Activated CD8-positive, alpha-beta T cell treated with anti-CD3 and anti-CD28 coated beads for 36 hours (primary cell): ENCODE data around the gene GMPPB. TPM values are rescaled to one million over a fixed set of nuclear protein-coding genes. Genes with fewer than 3 reads are reported as not detected.

Experiments
- ATAC-seq: fragments of 200-7000 bp; cut with Tn5 transposase; one replicate; pipeline ENCODE4 v1.10.0; 2021; ENCODE audit warnings: mild to moderate bottlenecking, moderate library complexity
- CTCF ChIA-PET: fragments of 350-600 bp; sonication (Branson Sonifier 250); formaldehyde crosslinking; loops from one replicate; lab custom pipeline; 2021; ENCODE audit warnings: antibody characterized with exemption; lab: Charles Lee
- POLR2A ChIA-PET: fragments of 350-600 bp; sonication (Branson Sonifier 250); formaldehyde crosslinking; loops from one replicate; lab custom pipeline; 2021; ENCODE audit warnings: antibody characterized with exemption; lab: Charles Lee
- DNase-seq: peaks from one replicate; pipeline ENCODE4 v3.0.0-alpha.2; 2020
- H3K27ac Mint-ChIP-seq: one replicate; pipeline ENCODE4 v1.8.0; 2021; ENCODE audit warnings: mild to moderate bottlenecking, mixed read lengths
- H3K27me3 Mint-ChIP-seq: one replicate; pipeline ENCODE4 v1.8.0; 2021; ENCODE audit warnings: mixed read lengths
- H3K36me3 Mint-ChIP-seq: one replicate; pipeline ENCODE4 v1.8.0; 2021; ENCODE audit warnings: low read depth, mixed read lengths
- H3K4me1 Mint-ChIP-seq: one replicate; pipeline ENCODE4 v1.8.0; 2021; ENCODE audit warnings: low read depth, mixed read lengths
- H3K4me3 Mint-ChIP-seq: one replicate; pipeline ENCODE4 v1.8.0; 2021; ENCODE audit warnings: mild to moderate bottlenecking, moderate library complexity, mixed read lengths
- H3K9me3 Mint-ChIP-seq: one replicate; pipeline ENCODE4 v1.8.0; 2021; ENCODE audit warnings: mixed read lengths
- intact Hi-C: fragments of 100-400 bp; cut with micrococcal nuclease; formaldehyde crosslinking; loops from one replicate; pipeline ENCODE4 v1.10.0; 2022
- total RNA-seq, 2 experiments: library from RNA; stranded (reverse); gene quantifications; one replicate each; pipeline ENCODE4 v1.2.3, GENCODE V29; 2021
- TF ChIP-seq, protein P1 (sequence below): fragments of 200-600 bp; IDR thresholded peaks from one replicate; pipeline ENCODE4 v1.8.0; 2022; ENCODE audit warnings: antibody characterized with exemption, mild to moderate bottlenecking

GMPPB gene
- total RNA-seq, 2 experiments from 2014 or later, result 34.7 to 35.2 TPM

DNA sequence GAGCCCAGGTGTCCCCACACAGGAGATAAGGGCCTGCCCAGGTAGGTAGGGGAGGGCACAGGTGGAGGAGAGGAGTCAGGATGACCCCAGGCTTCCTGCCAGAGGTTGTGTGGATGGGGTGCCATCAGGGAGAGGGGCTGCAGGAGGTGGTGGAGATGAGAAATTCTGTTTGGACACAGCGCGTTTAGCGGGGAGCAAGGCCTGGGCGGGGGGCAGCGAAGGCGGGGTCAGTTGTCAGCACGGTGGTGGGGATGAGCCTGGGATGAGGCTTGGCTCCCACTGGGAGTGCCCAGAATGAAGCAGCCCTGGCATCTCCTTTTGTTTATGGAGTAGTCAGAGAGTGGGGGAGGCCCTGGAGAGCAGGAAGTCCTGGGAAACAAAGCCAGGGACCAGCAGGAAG, 19.8 kb downstream of the GMPPB start:
- DNase-seq, result no peak
- no peak for ATAC-seq
- TF ChIP-seq, protein P1, sequence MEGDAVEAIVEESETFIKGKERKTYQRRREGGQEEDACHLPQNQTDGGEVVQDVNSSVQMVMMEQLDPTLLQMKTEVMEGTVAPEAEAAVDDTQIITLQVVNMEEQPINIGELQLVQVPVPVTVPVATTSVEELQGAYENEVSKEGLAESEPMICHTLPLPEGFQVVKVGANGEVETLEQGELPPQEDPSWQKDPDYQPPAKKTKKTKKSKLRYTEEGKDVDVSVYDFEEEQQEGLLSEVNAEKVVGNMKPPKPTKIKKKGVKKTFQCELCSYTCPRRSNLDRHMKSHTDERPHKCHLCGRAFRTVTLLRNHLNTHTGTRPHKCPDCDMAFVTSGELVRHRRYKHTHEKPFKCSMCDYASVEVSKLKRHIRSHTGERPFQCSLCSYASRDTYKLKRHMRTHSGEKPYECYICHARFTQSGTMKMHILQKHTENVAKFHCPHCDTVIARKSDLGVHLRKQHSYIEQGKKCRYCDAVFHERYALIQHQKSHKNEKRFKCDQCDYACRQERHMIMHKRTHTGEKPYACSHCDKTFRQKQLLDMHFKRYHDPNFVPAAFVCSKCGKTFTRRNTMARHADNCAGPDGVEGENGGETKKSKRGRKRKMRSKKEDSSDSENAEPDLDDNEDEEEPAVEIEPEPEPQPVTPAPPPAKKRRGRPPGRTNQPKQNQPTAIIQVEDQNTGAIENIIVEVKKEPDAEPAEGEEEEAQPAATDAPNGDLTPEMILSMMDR, result no peak
- Mint-ChIP-seq H3K4me1 (no peaks in the 10 kb centered on the region), H3K27ac (peak overlapping the region; percentile 11), H3K27me3 (no peaks in the 10 kb centered on the region), H3K4me3 (no peak overlapping the region), H3K36me3 (peaks cover 1% of the 10 kb centered on the region), H3K9me3 (no peaks in the 10 kb centered on the region)
- POLR2A ChIA-PET, result interaction anchor here (1.0 to 5.6 kb wide), 2 partner anchors 16 to 17 kb away, joined by 4 to 40 read pairs; partner anchors contain the start of genes AMIGO3 and GMPPB
- intact Hi-C loops, result no loop called here
- CTCF ChIA-PET, result interaction anchor here (1.0 to 3.5 kb wide), 6 partner anchors 15 to 164 kb away, joined by 3 to 17 read pairs (median 4); partner anchors contain the start of gene AMIGO3

DNA sequence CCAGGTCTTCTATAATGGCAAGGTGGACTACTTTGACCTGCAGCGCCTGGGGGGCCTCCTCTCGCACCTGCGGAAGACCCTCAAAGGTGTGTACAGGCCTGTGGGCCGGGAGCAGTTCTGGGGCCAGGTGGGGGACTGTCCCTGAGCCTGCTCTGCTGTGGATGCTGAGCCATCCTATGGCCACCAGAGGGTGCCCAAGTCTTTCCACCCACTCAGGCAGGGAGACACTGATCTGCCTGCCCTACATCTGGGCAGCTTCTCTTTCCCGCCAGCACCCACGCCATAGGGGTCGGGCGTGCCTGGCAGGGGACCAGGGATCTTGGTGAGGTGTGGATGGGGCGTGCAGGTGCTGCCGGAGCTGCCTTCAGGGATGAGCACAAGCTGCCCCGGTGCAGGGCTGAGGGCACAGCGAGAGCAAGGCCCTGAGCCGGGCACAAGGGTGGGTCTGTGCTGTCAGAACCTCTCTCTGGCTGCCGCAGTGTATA, 20.3 kb downstream of the GMPPB start:
- TF ChIP-seq, protein P1, result peak; percentile 80
- H3K4me3 Mint-ChIP-seq, result no peak overlapping the region
- DNase-seq (peak; percentile 74), ATAC-seq (peak; percentile 99)
- no peaks in the 10 kb centered on the region for H3K27me3 Mint-ChIP-seq
- no peaks in the 10 kb centered on the region for H3K9me3 Mint-ChIP-seq
- intact Hi-C loops, result no loop called here
- peak overlapping the region; percentile 11 for H3K27ac Mint-ChIP-seq
- H3K36me3 Mint-ChIP-seq, result peaks cover 1% of the 10 kb centered on the region
- ChIA-PET POLR2A (interaction anchor here (1.0 to 5.6 kb wide), 2 partner anchors 15 to 18 kb away, joined by 4 to 40 read pairs; partner anchors contain the start of genes AMIGO3 and GMPPB), CTCF (interaction anchor here (1.3 to 3.5 kb wide), 6 partner anchors 16 to 163 kb away, joined by 3 to 17 read pairs (median 4); partner anchors contain the start of gene AMIGO3)
- H3K4me1 Mint-ChIP-seq, result no peaks in the 10 kb centered on the region

DNA sequence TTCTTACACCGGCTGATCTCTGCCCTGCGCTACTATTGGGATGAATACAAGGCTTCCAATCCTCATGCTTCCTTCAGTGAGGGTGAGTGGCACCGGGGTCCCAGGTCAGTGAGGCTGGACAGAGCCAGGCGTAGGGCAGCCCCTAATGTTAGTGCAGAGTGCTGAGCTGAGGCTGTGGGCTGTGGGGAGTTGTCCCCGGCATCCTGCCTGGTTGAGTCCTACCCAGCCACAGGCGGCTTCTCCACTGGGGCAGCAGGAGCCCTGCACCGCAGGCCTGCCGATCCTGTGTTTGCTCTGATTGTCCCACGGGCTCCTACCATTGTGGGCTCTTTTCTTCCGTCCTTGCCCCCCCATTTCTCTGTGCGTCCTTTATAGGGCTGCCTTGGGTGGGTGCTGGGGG, 21.1 kb downstream of the GMPPB start:
- intact Hi-C loops, result no loop called here
- Mint-ChIP-seq H3K27ac (no peak overlapping the region), H3K27me3 (no peaks in the 10 kb centered on the region), H3K36me3 (peaks cover 1% of the 10 kb centered on the region), H3K4me1 (no peaks in the 10 kb centered on the region), H3K4me3 (no peak overlapping the region), H3K9me3 (no peaks in the 10 kb centered on the region)
- DNase-seq (no peak), ATAC-seq (no peak)
- CTCF ChIA-PET, result interaction anchor here (0.6 to 3.5 kb wide), 7 partner anchors 16 to 136 kb away, joined by 3 to 17 read pairs (median 4); partner anchors contain the start of gene AMIGO3
- TF ChIP-seq, protein P1, result no peak
- POLR2A ChIA-PET, result interaction anchor here (5.6 kb wide), 1 partner anchor 19 kb away, joined by 40 read pairs; the partner anchor contains the start of genes AMIGO3 and GMPPB

DNA sequence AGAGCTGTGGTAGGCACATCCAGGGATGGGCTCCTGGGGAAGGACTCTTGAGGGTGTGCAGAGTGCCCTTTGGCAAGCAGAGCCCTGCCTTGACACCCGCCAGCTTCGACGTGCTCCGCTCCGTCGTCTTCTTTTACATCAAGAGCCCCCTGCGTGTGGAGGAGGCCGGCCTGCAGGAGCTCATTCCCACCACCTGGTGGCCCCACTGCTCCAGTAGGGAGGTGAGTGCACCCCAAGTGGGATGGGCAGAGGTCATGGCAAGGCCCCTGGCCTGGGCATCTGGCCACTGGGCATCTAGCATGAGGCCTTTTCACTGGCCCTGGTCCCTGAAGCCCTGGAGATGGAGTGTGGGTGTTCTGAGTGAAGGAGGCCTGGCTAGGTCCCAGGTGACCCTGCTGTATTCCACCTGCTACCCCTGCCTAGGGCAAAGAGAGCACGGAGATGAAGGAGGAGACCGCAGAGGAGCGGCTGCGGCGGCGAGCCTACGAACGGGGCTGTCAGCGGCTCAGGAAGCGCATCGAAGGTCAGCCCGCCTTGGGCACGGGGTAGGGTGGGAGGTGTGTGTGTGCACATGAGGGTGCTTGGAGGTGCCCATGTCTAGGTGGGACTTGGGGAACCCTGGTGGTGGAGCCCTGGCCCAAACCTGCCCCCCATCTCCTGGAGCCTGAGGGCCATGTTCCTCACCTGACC, 22.2 kb downstream of the GMPPB start:
- no peak overlapping the region for H3K4me3 Mint-ChIP-seq
- no peak overlapping the region for H3K27ac Mint-ChIP-seq
- TF ChIP-seq, protein P1, result peak; percentile 35
- intact Hi-C loops, result no loop called here
- DNase-seq (peak; percentile 40), ATAC-seq (no peak)
- H3K36me3 Mint-ChIP-seq, result peaks cover 1% of the 10 kb centered on the region
- no peaks in the 10 kb centered on the region for H3K27me3 Mint-ChIP-seq
- H3K9me3 Mint-ChIP-seq, result no peaks in the 10 kb centered on the region
- POLR2A ChIA-PET, result interaction anchor here (5.6 kb wide), 1 partner anchor 20 kb away, joined by 40 read pairs; the partner anchor contains the start of genes AMIGO3 and GMPPB
- CTCF ChIA-PET, result interaction anchor here (0.6 to 3.5 kb wide), 10 partner anchors 18 to 162 kb away, joined by 3 to 17 read pairs (median 4); partner anchors contain the start of genes AMIGO3, GMPPB and INKA1
- no peaks in the 10 kb centered on the region for H3K4me1 Mint-ChIP-seq
